B cell (primary cell): ENCODE measurements around the gene EPHA2.

Experiments
- CTCF ChIP-seq: fragments of 200-600 bp; IDR thresholded peaks from one replicate; pipeline ENCODE4 v1.8.0; 2022; ENCODE audit warnings: antibody characterized with exemption, mild to moderate bottlenecking
- EZH2 ChIP-seq: IDR thresholded peaks from 2 replicates; pipeline ENCODE4 v1.6.1; 2012; ENCODE audit warnings: borderline replicate concordance, low read depth, mild to moderate bottlenecking, moderate library complexity, low read length; ENCODE audit not compliant: insufficient read depth, poor library complexity, severe bottlenecking

- TF ChIP-seq CTCF (no peak), EZH2 (no peak)
Measured at GRCh38 chr1:16142383-16142995, 13.4 kb downstream of the EPHA2 start.
